Endothelial cell of umbilical vein (primary cell): ENCODE results near the gene AGRN. TPM values are rescaled to one million over a fixed set of nuclear protein-coding genes. Genes with fewer than 3 reads are reported as not detected.

Experiments
- BruUV-seq: library from RNA; stranded (reverse); fragments of 400-500 nt; replicated peaks from 2 replicates; lab custom pipeline; 2021; lab: Mats Ljungman, UMichigan
- CTCF ChIA-PET: fragments of 300-600, 350-600 bp; sonication (Branson Sonifier 250); formaldehyde crosslinking; loops from one replicate; lab custom pipeline; 2021; ENCODE audit warnings: antibody characterized with exemption, inconsistent platforms; lab: Charles Lee
- POLR2A ChIA-PET: fragments of 300-600, 350-600 bp; sonication (Branson Sonifier 250); formaldehyde crosslinking; loops from one replicate; lab custom pipeline; 2021; ENCODE audit warnings: antibody characterized with exemption, inconsistent platforms; lab: Charles Lee
- DNase-seq: peaks from one replicate; pipeline ENCODE4 v3.0.0-alpha.2; 2011; ENCODE audit warnings: low read depth, low spot score
- FAIRE-seq: peaks from 2 replicates; lab custom pipeline; 2011; peaks lifted over from hg19 to GRCh38; lab: Jason Lieb, UNC
- H2AFZ ChIP-seq: 2 replicates; pipeline ENCODE4 v1.6.0; 2012; ENCODE audit warnings: low read depth, low read length, control low read depth, inconsistent platforms
- H3K27ac ChIP-seq: 2 replicates; pipeline ENCODE4 v1.5.1; 2011; ENCODE audit warnings: low read depth, mild to moderate bottlenecking, control low read depth, low read length, moderate library complexity; ENCODE audit not compliant: insufficient read depth
- H3K27me3 ChIP-seq, 2 experiments: 2 replicates each; pipeline versions ENCODE4 v1.6.0 to v1.6.1; 2011; ENCODE audit warnings: low read length in 2 of 2, mixed read lengths in 1 of 2; ENCODE audit not compliant: control insufficient read depth in 2 of 2, insufficient read depth in 2 of 2
- H3K36me3 ChIP-seq, 2 experiments: 2 replicates in 1 of 2; 3 replicates in 1 of 2; pipeline ENCODE4 v1.5.1; 2011; ENCODE audit warnings: low read length in 2 of 2, mild to moderate bottlenecking in 1 of 2, moderate library complexity in 1 of 2; ENCODE audit not compliant: control insufficient read depth in 2 of 2, insufficient read depth in 2 of 2; ENCODE audit errors: extremely low read depth in 1 of 2
- H3K4me1 ChIP-seq: 3 replicates; pipeline ENCODE4 v1.5.1; 2011; ENCODE audit warnings: mild to moderate bottlenecking, low read length; ENCODE audit not compliant: control insufficient read depth, insufficient read depth; ENCODE audit errors: extremely low read depth
- H3K4me2 ChIP-seq: 2 replicates; pipeline ENCODE4 v1.6.1; 2011; ENCODE audit warnings: low read length, control low read depth, mixed read lengths; ENCODE audit not compliant: insufficient read depth
- H3K4me3 ChIP-seq, 3 experiments: fragments of 200-600 bp in 1 of 3; sonication (generic), shearing (Covaris generic) in 1 of 3; replicated peaks in 1 of 3; 2 replicates each; pipeline ENCODE4 v1.5.1; 2011 to 2016; ENCODE audit warnings: control low read depth in 3 of 3, low read length in 3 of 3, mild to moderate bottlenecking in 2 of 3, inconsistent platforms in 1 of 3, low read depth in 1 of 3, moderate library complexity in 1 of 3; ENCODE audit not compliant: insufficient read depth in 1 of 3
- H3K79me2 ChIP-seq: 2 replicates; pipeline ENCODE4 v1.6.0; 2012; ENCODE audit warnings: low read length, inconsistent platforms; ENCODE audit not compliant: control insufficient read depth, insufficient read depth
- H3K9ac ChIP-seq: replicated peaks from 2 replicates; pipeline ENCODE3; 2011; ENCODE audit warnings: low read length, control low read depth; ENCODE audit not compliant: insufficient read depth; ENCODE audit errors: extremely low read depth
- H3K9me1 ChIP-seq: replicated peaks from 3 replicates; pipeline ENCODE4 v1.6.0; 2011; ENCODE audit warnings: mild to moderate bottlenecking, low read length; ENCODE audit not compliant: control insufficient read depth, insufficient read depth; ENCODE audit errors: extremely low read depth
- H3K9me3 ChIP-seq: replicated peaks from 2 replicates; pipeline ENCODE4 v1.5.1; 2012; ENCODE audit warnings: low read length, inconsistent platforms; ENCODE audit not compliant: control insufficient read depth, insufficient read depth
- H4K20me1 ChIP-seq: replicated peaks from 2 replicates; pipeline ENCODE3; 2011; ENCODE audit warnings: mild to moderate bottlenecking, low read length; ENCODE audit not compliant: control insufficient read depth, insufficient read depth; ENCODE audit errors: extremely low read depth
- CTCF ChIP-seq, 2 donors: IDR thresholded peaks; 1 replicate in 1 of 2; 2 replicates in 1 of 2; pipeline ENCODE4 v1.5.1; 2011; ENCODE audit warnings: low read length in 2 of 2, mild to moderate bottlenecking in 2 of 2, moderate library complexity in 2 of 2, control low read depth in 1 of 2, inconsistent platforms in 1 of 2, low read depth in 1 of 2; ENCODE audit not compliant: insufficient read depth in 1 of 2; ENCODE audit errors: extremely low read depth in 1 of 2
- EZH2 ChIP-seq: IDR thresholded peaks from 2 replicates; pipeline ENCODE4 v1.6.1; 2012; ENCODE audit warnings: borderline replicate concordance, low read depth, mild to moderate bottlenecking, moderate library complexity, low read length, inconsistent platforms; ENCODE audit not compliant: severe bottlenecking
- FOS ChIP-seq: IDR thresholded peaks from 2 replicates; pipeline ENCODE4 v1.6.1; 2011; ENCODE audit warnings: mild to moderate bottlenecking, low read length, moderate library complexity, borderline replicate concordance; ENCODE audit not compliant: insufficient read depth
- GATA2 ChIP-seq: IDR thresholded peaks from 2 replicates; pipeline ENCODE4 v1.7.0; 2011; ENCODE audit warnings: low read depth, mild to moderate bottlenecking, moderate library complexity, mixed read lengths, low read length; ENCODE audit not compliant: insufficient read length, insufficient read depth
- JUN ChIP-seq: IDR thresholded peaks from 2 replicates; pipeline ENCODE4 v1.6.1; 2011; ENCODE audit warnings: borderline replicate concordance, low read depth; ENCODE audit not compliant: insufficient read length, insufficient read depth
- MAX ChIP-seq: IDR thresholded peaks from 2 replicates; pipeline ENCODE4 v1.6.1; 2011; ENCODE audit not compliant: insufficient read depth, insufficient read length
- MYC ChIP-seq: IDR thresholded peaks from one replicate; pipeline ENCODE4 v1.6.1; 2011; ENCODE audit warnings: mild to moderate bottlenecking, low read depth, low read length
- POLR2A ChIP-seq: IDR thresholded peaks from 2 replicates; pipeline ENCODE4 v1.6.1; 2012; ENCODE audit warnings: low read depth, mild to moderate bottlenecking, control low read depth, low read length
- POLR2AphosphoS5 ChIP-seq: IDR thresholded peaks from 2 replicates; pipeline ENCODE4 v1.6.1; 2012; ENCODE audit warnings: low read depth, mild to moderate bottlenecking, control low read depth, low read length, moderate library complexity; ENCODE audit not compliant: insufficient read depth
- dilution Hi-C: fragments of 300-500 bp; cut with MboI; formaldehyde crosslinking; loops from one replicate; pipeline ENCODE4 v1.15.0; 2019; ENCODE audit warnings: low sequenced_read_pairs; ENCODE audit not compliant: extremely low pct_ligation_motif_present
- intact Hi-C: fragments of 100-400 bp; cut with micrococcal nuclease; formaldehyde crosslinking; loops from one replicate; pipeline ENCODE4 v1.10.0; 2022
- polyA plus RNA-seq, 4 experiments: library from polyadenylated mRNA; depleted of rRNA in 3 of 4; stranded (reverse) in 3 of 4; unstranded in 1 of 4; fragments of >200 nt; gene quantifications; 2 replicates each; pipeline versions ENCODE4 v1.2.1 to v1.2.3, GENCODE V29; 2011 to 2012; ENCODE audit warnings: missing spikeins in 1 of 4
- total RNA-seq: library from RNA; stranded (reverse); gene quantifications from 2 replicates; pipeline ENCODE4 v1.2.3, GENCODE V29; 2021

The AGRN gene
- total and polyA plus RNA-seq, 2 donors (not counting 3 experiments of a cell fraction or from before 2014, with no cell fraction given), result 66.6 to 67.8 TPM

- dilution Hi-C loops, result no loop called here
- ChIA-PET POLR2A (no interaction called here), CTCF (no interaction called here)
- BruUV-seq, result no TSS peak
- H3K36me3 ChIP-seq, result no peaks in the 10 kb centered on the region
- H3K27ac ChIP-seq, result no peak overlapping the region
- no peak for FAIRE-seq
- H3K4me1 ChIP-seq, result no peaks in the 10 kb centered on the region
- no peak overlapping the region for H3K9ac ChIP-seq
- H3K27me3 ChIP-seq, result no peaks in the 10 kb centered on the region
- no peaks in the 10 kb centered on the region for H3K9me3 ChIP-seq
- H2AFZ ChIP-seq, result no peak overlapping the region
- intact Hi-C loops, result no loop called here
- no peak overlapping the region for H3K4me2 ChIP-seq
- H3K4me3 ChIP-seq, result no peak overlapping the region
- H4K20me1 ChIP-seq, result no peaks in the 10 kb centered on the region
- no peaks in the 10 kb centered on the region for H3K9me1 ChIP-seq
- DNase-seq, result no peak
- H3K79me2 ChIP-seq, result no peaks in the 10 kb centered on the region
- TF ChIP-seq POLR2AphosphoS5 (no peak), JUN (no peak), CTCF (IDR thresholded peaks at IDR 0.05; ENCODE audit: extremely low read depth in 1 of 2, insufficient read depth in 1 of 2, low read depth in 1 of 2, low read length in 2 of 2) (no peak), MAX (no peak), FOS (no peak), MYC (no peak), POLR2A (no peak), EZH2 (no peak), GATA2 (no peak)
Observed at GRCh38 chr1:1088029-1088800, 68.3 kb downstream of the AGRN start.
